Upper lobe of left lung (tissue), 6 donors: ENCODE data around the gene IFT57. TPM values are rescaled to one million over a fixed set of nuclear protein-coding genes. Genes with fewer than 3 reads are reported as not detected.

Experiments
- ATAC-seq, 2 donors: fragments of 200-7000 bp; cut with Tn5 transposase; one replicate each; pipeline ENCODE4 v1.9.1; 2022; ENCODE audit warnings: mild to moderate bottlenecking in 2 of 2, moderate library complexity in 2 of 2; ENCODE audit not compliant: low FRiP score in 2 of 2
- DNase-seq, 2 donors: peaks; one replicate each; pipeline ENCODE4 v3.0.0-alpha.2; 2019 to 2020
- H3K27ac ChIP-seq, 4 donors: fragments of 200-600 bp; sonication (generic); one replicate each; pipeline ENCODE4 v1.5.1; 2016 to 2019
- H3K27me3 ChIP-seq, 4 donors: fragments of 200-600 bp; sonication (generic); one replicate each; pipeline ENCODE4 v1.5.1; 2017 to 2019
- H3K36me3 ChIP-seq, 4 donors: fragments of 200-600 bp; sonication (generic); one replicate each; pipeline ENCODE4 v1.5.1; 2016 to 2019
- H3K4me1 ChIP-seq, 4 donors: fragments of 200-600 bp; sonication (generic); one replicate each; pipeline ENCODE4 v1.5.1; 2018 to 2019
- H3K4me3 ChIP-seq, 4 donors: fragments of 200-600 bp; sonication (generic); one replicate each; pipeline ENCODE4 v1.5.1; 2017 to 2019; ENCODE audit warnings: mild to moderate bottlenecking in 2 of 4, moderate library complexity in 1 of 4
- H3K9me3 ChIP-seq, 4 donors: fragments of 200-600 bp; sonication (generic); one replicate each; pipeline ENCODE4 v1.5.1; 2018 to 2019
- CTCF ChIP-seq, 6 experiments: fragments of 450-650 bp in 4 of 6; fragments of 200-600 bp in 2 of 6; sonication (generic) in 2 of 6; IDR thresholded peaks; one replicate each; pipeline ENCODE4 v1.5.1; 2016 to 2019; ENCODE audit warnings: antibody characterized with exemption in 6 of 6
- EP300 ChIP-seq, 4 donors: sonication (generic); formaldehyde crosslinking; IDR thresholded peaks; one replicate each; pipeline ENCODE4 v1.5.1; 2017; ENCODE audit warnings: antibody characterized with exemption in 4 of 4, control low read depth in 2 of 4
- POLR2A ChIP-seq, 4 donors: fragments of 450-650 bp; IDR thresholded peaks; one replicate each; pipeline ENCODE4 v1.5.1; 2016 to 2017; ENCODE audit warnings: antibody characterized with exemption in 4 of 4, mild to moderate bottlenecking in 2 of 4
- POLR2AphosphoS5 ChIP-seq, 2 donors: sonication (generic); formaldehyde crosslinking; IDR thresholded peaks; one replicate each; pipeline ENCODE4 v1.5.1; 2017; ENCODE audit warnings: antibody characterized with exemption in 2 of 2
- WGBS, 2 donors: methylation state at CpG; one replicate each; pipeline ENCODE4 v1.1.5; 2017 to 2018; 5-methylcytosine and 5-hydroxymethylcytosine counted together
- total RNA-seq, 6 donors: library from RNA; depleted of rRNA in 4 of 6; stranded (reverse); fragments of >200 nt in 4 of 6; gene quantifications; one replicate each; pipeline versions ENCODE4 v1.1.0 to v1.2.1, GENCODE V29; 2016 to 2021
- donor health status: DM: no; HTN: no; CAD: no; lungs with moderate emphysema.
- donor health status: DM: no; HTN: yes; CAD: no; lungs with severe emphysema.

The IFT57 gene
- total RNA-seq, 6 donors from 2014 or later = 118 to 467 (median 232) TPM

- H3K27ac ChIP-seq = peak overlapping the region; percentile 73 to 83 (median 80)
- TF ChIP-seq POLR2A (IDR thresholded peaks at IDR 0.05) (peak in 1 of 4 donors; percentile 25), EP300 (IDR thresholded peaks at IDR 0.05) (peak in 1 of 4 donors; percentile 24), CTCF (IDR thresholded peaks at IDR 0.05) (no peak)
- H3K4me1 ChIP-seq = peaks cover 12 to 27% (median 18%) of the 10 kb centered on the region in 4 donors
- WGBS, 2 donors = 68% methylated on average over 13 of the region's 13 CpGs
- H3K9me3 ChIP-seq = no peaks in the 10 kb centered on the region
- H3K4me3 ChIP-seq = no peak overlapping the region
- no peaks in the 10 kb centered on the region for H3K27me3 ChIP-seq
- DNase-seq = peak in 1 of 2 donors; percentile 43
- no peaks in the 10 kb centered on the region for H3K36me3 ChIP-seq
- ATAC-seq = peak in 1 of 2 donors; percentile 76
Observed at GRCh38 chr3:108136561-108137459, 85.4 kb downstream of the IFT57 start.

GRCh38 chr3:108134555-108134880 is 87.7 kb downstream of the IFT57 start:
- ATAC-seq (peak in 1 of 2 donors; percentile 5), DNase-seq (no peak)
- 25 to 34% methylated on average over 1 of the region's 1 CpG for WGBS, 2 donors
- peaks cover 21 to 35% (median 22%) of the 10 kb centered on the region in 4 donors for H3K4me1 ChIP-seq
- no peak for TF ChIP-seq POLR2A (IDR thresholded peaks at IDR 0.05)
- no peak for TF ChIP-seq EP300 (IDR thresholded peaks at IDR 0.05)
- no peak for TF ChIP-seq CTCF (IDR thresholded peaks at IDR 0.05)
- no peak for TF ChIP-seq POLR2AphosphoS5 (IDR thresholded peaks at IDR 0.05)
- no peaks in the 10 kb centered on the region for H3K27me3 ChIP-seq
- no peaks in the 10 kb centered on the region for H3K9me3 ChIP-seq
- H3K36me3 ChIP-seq = no peaks in the 10 kb centered on the region
- peak overlapping the region in 3 of 4 donors; percentile 17 to 58 (median 53) for H3K27ac ChIP-seq
- H3K4me3 ChIP-seq = no peak overlapping the region

- Histone ChIP-seq H3K36me3 (no peaks in the 10 kb centered on the region), H3K4me3 (no peak overlapping the region), H3K9me3 (no peaks in the 10 kb centered on the region), H3K4me1 (peaks cover 21 to 35% (median 22%) of the 10 kb centered on the region in 4 donors), H3K27ac (peak overlapping the region; percentile 53 to 69 (median 58)), H3K27me3 (no peaks in the 10 kb centered on the region)
- 57 to 60% methylated on average over 5 of the region's 5 CpGs for WGBS, 2 donors
- no peak for TF ChIP-seq POLR2AphosphoS5 (IDR thresholded peaks at IDR 0.05)
- no peak for TF ChIP-seq EP300 (IDR thresholded peaks at IDR 0.05)
- TF ChIP-seq POLR2A (IDR thresholded peaks at IDR 0.05) = no peak
- no peak for TF ChIP-seq CTCF (IDR thresholded peaks at IDR 0.05)
- ATAC-seq = peak in 1 of 2 donors; percentile 25
- no peak for DNase-seq
Observed at GRCh38 chr3:108133858-108134554, 88.2 kb downstream of the IFT57 start.

- ATAC-seq (no peak), DNase-seq (no peak)
- Histone ChIP-seq H3K4me1 (peaks cover 21 to 35% (median 22%) of the 10 kb centered on the region in 4 donors), H3K27me3 (no peaks in the 10 kb centered on the region), H3K27ac (peak overlapping the region; percentile 53 to 69 (median 58)), H3K36me3 (no peaks in the 10 kb centered on the region), H3K4me3 (no peak overlapping the region), H3K9me3 (no peaks in the 10 kb centered on the region)
- TF ChIP-seq EP300 (IDR thresholded peaks at IDR 0.05) (no peak), POLR2A (IDR thresholded peaks at IDR 0.05) (no peak), CTCF (IDR thresholded peaks at IDR 0.05) (no peak), POLR2AphosphoS5 (IDR thresholded peaks at IDR 0.05) (no peak)
Observed at GRCh38 chr3:108133048-108133369, 89.2 kb downstream of the IFT57 start.
